GM13977 (cell line): ENCODE measurements around the gene ZBTB45.

Experiments used
- DNase-seq: peaks from one replicate; pipeline ENCODE4 v3.0.0; 2012; ENCODE audit warnings: low spot score
- in situ Hi-C: fragments of 300-500 bp; cut with MboI; formaldehyde crosslinking; loops from one replicate; pipeline ENCODE4 v1.12.0; 2022; ENCODE audit warnings: low sequenced_read_pairs, low pct_unique_long_range_greater_than_20kb, mixed read lengths, inconsistent platforms; ENCODE audit not compliant: unreplicated experiment
- TF ChIP-seq, protein P1 (sequence below): IDR thresholded peaks from 2 replicates; pipeline ENCODE4 v1.5.1; 2012; ENCODE audit warnings: mild to moderate bottlenecking, control low read depth; ENCODE audit not compliant: insufficient read depth; ENCODE audit errors: extremely low read depth, missing control alignments

ZBTB45 gene

GRCh38 chr19:58561373-58562121 is 41.9 kb upstream of the ZBTB45 start:
- no peak for DNase-seq
- in situ Hi-C loops: no loop called here

GRCh38 chr19:58560921-58561320 is 41.3 kb upstream of the ZBTB45 start:
- no peak for DNase-seq
- TF ChIP-seq, protein P1, sequence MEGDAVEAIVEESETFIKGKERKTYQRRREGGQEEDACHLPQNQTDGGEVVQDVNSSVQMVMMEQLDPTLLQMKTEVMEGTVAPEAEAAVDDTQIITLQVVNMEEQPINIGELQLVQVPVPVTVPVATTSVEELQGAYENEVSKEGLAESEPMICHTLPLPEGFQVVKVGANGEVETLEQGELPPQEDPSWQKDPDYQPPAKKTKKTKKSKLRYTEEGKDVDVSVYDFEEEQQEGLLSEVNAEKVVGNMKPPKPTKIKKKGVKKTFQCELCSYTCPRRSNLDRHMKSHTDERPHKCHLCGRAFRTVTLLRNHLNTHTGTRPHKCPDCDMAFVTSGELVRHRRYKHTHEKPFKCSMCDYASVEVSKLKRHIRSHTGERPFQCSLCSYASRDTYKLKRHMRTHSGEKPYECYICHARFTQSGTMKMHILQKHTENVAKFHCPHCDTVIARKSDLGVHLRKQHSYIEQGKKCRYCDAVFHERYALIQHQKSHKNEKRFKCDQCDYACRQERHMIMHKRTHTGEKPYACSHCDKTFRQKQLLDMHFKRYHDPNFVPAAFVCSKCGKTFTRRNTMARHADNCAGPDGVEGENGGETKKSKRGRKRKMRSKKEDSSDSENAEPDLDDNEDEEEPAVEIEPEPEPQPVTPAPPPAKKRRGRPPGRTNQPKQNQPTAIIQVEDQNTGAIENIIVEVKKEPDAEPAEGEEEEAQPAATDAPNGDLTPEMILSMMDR: no peak
- in situ Hi-C loops: no loop called here

More at GRCh38 chr19:58561373-58562121, 41.9 kb upstream of the ZBTB45 start:
- TF ChIP-seq, protein P1: no peak

GRCh38 chr19:58560007-58560887 is 40.6 kb upstream of the ZBTB45 start:
- in situ Hi-C loops: no loop called here
- TF ChIP-seq, protein P1: no peak
- no peak for DNase-seq

DNA sequence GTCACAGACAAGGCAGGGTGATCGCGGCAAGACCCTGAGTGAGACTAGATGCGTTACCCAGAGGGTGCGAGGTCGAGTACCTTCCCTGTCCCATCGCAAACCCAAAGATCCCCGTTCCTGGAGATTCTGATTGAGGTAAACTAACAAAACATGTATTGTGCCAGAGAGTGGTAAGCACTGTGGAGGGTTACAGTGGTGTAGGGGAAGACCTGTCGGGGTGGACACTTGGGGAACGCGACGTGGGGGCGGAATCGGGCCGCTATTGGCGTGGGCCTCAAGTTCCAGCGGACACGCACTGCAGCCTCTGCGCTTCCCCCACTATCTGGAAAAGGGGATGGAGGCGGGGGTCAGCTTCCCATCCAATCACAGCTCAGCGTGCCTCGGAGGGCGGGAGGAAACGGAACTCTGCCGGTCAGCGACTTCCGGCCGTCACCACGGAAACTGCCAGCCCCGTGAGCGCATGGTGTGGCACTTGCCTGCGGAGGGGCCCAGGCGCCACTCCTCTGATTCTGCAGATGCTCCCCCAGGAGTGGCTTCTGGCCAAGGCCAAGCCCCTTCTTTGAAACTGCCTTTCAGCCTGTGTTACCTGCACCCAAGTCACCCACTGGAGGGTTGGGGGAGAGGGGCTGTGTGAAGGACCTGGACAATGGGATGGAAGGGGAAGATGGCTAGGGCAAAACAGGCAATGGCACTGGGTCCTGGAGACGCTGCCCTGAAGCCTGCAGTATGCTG is 39.8 kb upstream of the ZBTB45 start:
- DNase-seq: peak; percentile 93
- TF ChIP-seq, protein P1: no peak
- in situ Hi-C loops: no loop called here

- TF ChIP-seq, protein P1: no peak
- peak; percentile 99 for DNase-seq
- in situ Hi-C loops: no loop called here
These were observed 39.1 kb upstream of the ZBTB45 start for GRCh38 chr19:58558623-58559274.
